Measurements from ENCODE around the gene CD44. TPM values are rescaled to one million over a fixed set of nuclear protein-coding genes. Genes with fewer than 3 reads are reported as not detected.

The CD44 gene
- polyA plus RNA-seq, 1 of the 3 experiments (the other 2 are of a cell fraction), result 457 TPM

GRCh38 chr11:35259529-35259928 is 120.6 kb downstream of the CD44 start:
- peaks cover 0 to 6% of the 10 kb centered on the region in 2 experiments; a peak in 3 of 4 replicates for H3K4me1 ChIP-seq (ENCODE audit: control insufficient read depth in 1 of 2, insufficient read depth in 2 of 2, low read depth in 1 of 2, low read length in 1 of 2)
- no peak for DNase-seq
- no peaks in the 10 kb centered on the region for H3K9me3 ChIP-seq
- no peaks in the 10 kb centered on the region for H4K20me1 ChIP-seq (ENCODE audit: insufficient read depth)
- TF ChIP-seq RCOR1 (IDR thresholded peaks at IDR 0.05; ENCODE audit: low read length) (no peak), FOSL2 (IDR thresholded peaks at IDR 0.05; ENCODE audit: borderline replicate concordance, low read depth) (no peak), TEAD4 (IDR thresholded peaks at IDR 0.05; ENCODE audit: borderline replicate concordance, insufficient read depth) (no peak), USF2 (IDR thresholded peaks at IDR 0.05; ENCODE audit: borderline replicate concordance, low read depth, low read length) (no peak), MXI1 (IDR thresholded peaks at IDR 0.05; ENCODE audit: low read depth, low read length) (no peak), FOXJ3 (CRISPR knock-in tag; IDR thresholded peaks at IDR 0.05) (no peak), EP300 (IDR thresholded peaks at IDR 0.05; ENCODE audit: borderline replicate concordance in 1 of 2, low read depth in 1 of 2, low read length in 1 of 2) (no peak), RAD21 (IDR thresholded peaks at IDR 0.05; ENCODE audit: low read length) (no peak), REST (IDR thresholded peaks at IDR 0.05; ENCODE audit: low read depth, low read length) (no peak), EZH2phosphoT487 (IDR thresholded peaks at IDR 0.05; ENCODE audit: borderline replicate concordance, low read depth) (no peak), CTCF (IDR thresholded peaks at IDR 0.05) (no peak), CHD2 (IDR thresholded peaks at IDR 0.05; ENCODE audit: low read length, partially characterized antibody) (no peak), TAF1 (IDR thresholded peaks at IDR 0.05; ENCODE audit: borderline replicate concordance, low read depth, low read length) (no peak), RXRA (IDR thresholded peaks at IDR 0.05; ENCODE audit: borderline replicate concordance, low read depth) (no peak), NFIC (IDR thresholded peaks at IDR 0.05; ENCODE audit: borderline replicate concordance) (no peak), IRF3 (IDR thresholded peaks at IDR 0.05; ENCODE audit: low read depth, low read length) (no peak), PBX3 (IDR thresholded peaks at IDR 0.05) (no peak), MAX (IDR thresholded peaks at IDR 0.05; ENCODE audit: low read depth) (no peak), YY1 (IDR thresholded peaks at IDR 0.05; ENCODE audit: low read depth) (no peak), JUND (IDR thresholded peaks at IDR 0.05) (no peak)
- POLR2A ChIA-PET, result no interaction called here
- no peak overlapping the region for H3K27ac ChIP-seq (ENCODE audit: low read depth in 2 of 2, low read length in 1 of 2)
- H2AFZ ChIP-seq (ENCODE audit: low read depth), result no peak overlapping the region
- no peaks in the 10 kb centered on the region for H3K36me3 ChIP-seq (replicated peaks in 1 of 2; ENCODE audit: control insufficient read depth in 1 of 2, insufficient read depth in 2 of 2, low read length in 1 of 2)
- no peaks in the 10 kb centered on the region for H3K9me2 ChIP-seq
- CTCF ChIA-PET, result interaction anchor here (0.6 to 2.5 kb wide), 2 partner anchors 15 to 227 kb away, joined by 3 to 9 read pairs; no protein-coding TSS in a partner anchor
- H3F3A ChIP-seq (replicated peaks; ENCODE audit: insufficient read depth), result peaks cover 8% of the 10 kb centered on the region
- no peak overlapping the region for H3K4me3 ChIP-seq (ENCODE audit: low read depth in 2 of 2, low read length in 1 of 2)
- 75% methylated on average over 2 of the region's 2 CpGs for WGBS (ENCODE audit: low lambda C conversion rate)
- no peaks in the 10 kb centered on the region for H3K27me3 ChIP-seq (ENCODE audit: insufficient read depth)
- no peak overlapping the region for H3K9ac ChIP-seq
- H3K4me2 ChIP-seq, result no peak overlapping the region
- H3K79me2 ChIP-seq (ENCODE audit: insufficient read depth), result no peaks in the 10 kb centered on the region
